Measurements from ENCODE around the gene LGR4. TPM values are rescaled to one million over a fixed set of nuclear protein-coding genes. Genes with fewer than 3 reads are reported as not detected.

LGR4 gene
- total RNA-seq, 1 donor from 2014 or later = 43.8 TPM

DNA sequence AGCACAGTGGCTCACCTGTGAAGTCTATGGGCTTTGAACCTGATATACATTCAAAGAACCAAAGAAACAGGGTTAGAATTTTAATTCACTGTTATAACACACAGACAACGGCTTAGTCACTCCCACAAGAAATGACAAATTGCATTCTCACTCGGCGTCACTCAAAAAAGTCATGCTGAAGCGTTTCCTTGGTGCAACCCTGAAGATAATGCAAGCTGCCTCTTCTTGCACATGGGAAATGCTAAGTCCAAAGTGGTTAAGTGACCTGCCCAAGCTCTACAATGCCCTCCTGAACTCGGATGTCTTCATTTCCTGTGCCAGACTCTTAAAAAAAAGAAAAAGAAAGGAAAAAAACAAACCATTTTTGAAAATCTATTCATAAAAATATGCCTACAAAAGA lies 10.0 kb downstream of the LGR4 start:
- no peaks in the 10 kb centered on the region for H3K27me3 ChIP-seq (ENCODE audit: control insufficient read depth in 3 of 3, insufficient read depth in 3 of 3, low read length in 3 of 3)
- H3K4me3 ChIP-seq (ENCODE audit: low read length in 3 of 3) = no peak overlapping the region
- peaks cover 0 to 6% (median 5%) of the 10 kb centered on the region in 3 donors for H3K4me1 ChIP-seq (ENCODE audit: control insufficient read depth in 3 of 3, insufficient read depth in 3 of 3, low read length in 3 of 3)
- H3K36me3 ChIP-seq (ENCODE audit: control insufficient read depth in 3 of 3, insufficient read depth in 3 of 3, low read length in 3 of 3) = no peaks in the 10 kb centered on the region
- no peak overlapping the region for H3K27ac ChIP-seq (ENCODE audit: low read depth, low read length)
- no peaks in the 10 kb centered on the region for H3K9me3 ChIP-seq (ENCODE audit: control insufficient read depth in 3 of 3, low read length in 3 of 3)
- no peak overlapping the region for H3K9ac ChIP-seq (ENCODE audit: low read depth in 1 of 3, low read length in 3 of 3)

DNA sequence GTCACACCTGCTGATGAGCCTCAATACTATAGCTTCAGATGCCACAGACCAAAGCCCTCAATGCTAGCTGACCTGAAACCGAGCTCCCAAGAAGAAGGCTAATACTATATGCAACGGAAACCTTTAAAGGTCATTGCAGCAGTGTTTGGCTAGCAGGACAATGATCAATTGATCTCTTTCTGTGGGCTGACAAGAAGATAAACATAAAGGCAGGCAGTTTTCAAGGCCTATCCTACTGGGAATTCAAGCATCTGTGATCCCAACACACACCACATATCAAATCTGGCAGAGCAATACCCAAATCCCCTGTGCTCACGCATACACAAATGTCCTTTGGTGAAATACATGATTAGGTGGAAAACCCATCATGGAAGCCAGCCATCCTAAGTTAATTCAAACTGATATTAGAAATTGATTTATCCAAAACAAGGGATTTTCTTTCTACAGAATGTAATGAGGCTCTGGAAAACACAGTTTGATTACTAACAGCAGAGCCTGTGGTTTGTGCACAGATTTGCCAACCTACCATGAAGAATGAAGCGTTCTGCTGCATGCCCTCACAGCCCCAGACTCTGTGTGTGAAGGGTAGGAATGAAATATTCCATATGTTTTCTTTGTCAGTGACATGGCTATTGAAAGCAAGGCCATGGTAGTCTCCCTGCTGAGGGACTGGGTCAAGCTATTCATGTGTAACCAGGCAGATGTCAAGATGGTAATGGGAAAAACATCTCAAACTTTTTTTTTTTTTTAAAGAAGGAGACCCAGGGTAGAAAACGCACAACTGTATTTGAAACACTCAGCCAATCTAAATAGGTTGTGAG lies 12.2 kb downstream of the LGR4 start:
- H3K9ac ChIP-seq (ENCODE audit: low read depth in 1 of 3, low read length in 3 of 3) = no peak overlapping the region
- H3K27ac ChIP-seq (ENCODE audit: low read depth, low read length) = no peak overlapping the region
- no peak overlapping the region for H3K4me3 ChIP-seq (ENCODE audit: low read length in 3 of 3)
- H3K36me3 ChIP-seq (ENCODE audit: control insufficient read depth in 3 of 3, insufficient read depth in 3 of 3, low read length in 3 of 3) = no peaks in the 10 kb centered on the region
- peaks cover 0 to 6% (median 4%) of the 10 kb centered on the region in 3 donors for H3K4me1 ChIP-seq (ENCODE audit: control insufficient read depth in 3 of 3, insufficient read depth in 3 of 3, low read length in 3 of 3)
- H3K27me3 ChIP-seq (ENCODE audit: control insufficient read depth in 3 of 3, insufficient read depth in 3 of 3, low read length in 3 of 3) = no peaks in the 10 kb centered on the region
- no peaks in the 10 kb centered on the region for H3K9me3 ChIP-seq (ENCODE audit: control insufficient read depth in 3 of 3, low read length in 3 of 3)

DNA sequence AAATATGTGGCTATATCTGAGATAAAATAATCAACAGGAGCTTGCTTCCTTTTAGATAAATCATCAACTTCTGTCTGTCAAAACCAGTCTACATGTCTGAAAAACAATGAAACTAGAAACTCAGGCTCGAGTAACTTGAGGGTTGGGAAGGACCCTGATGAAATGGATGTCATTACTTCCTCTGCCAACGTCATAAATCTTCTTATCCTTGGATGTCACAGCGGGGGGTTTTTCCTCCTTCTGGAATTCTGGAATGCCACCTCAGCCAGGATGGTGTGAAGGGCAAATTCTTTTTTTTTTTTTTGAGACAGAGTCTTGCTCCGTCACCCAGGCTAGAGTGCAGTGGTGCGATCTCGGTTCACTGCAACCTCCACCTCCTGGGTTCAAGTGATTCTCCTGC lies 13.4 kb downstream of the LGR4 start:
- no peaks in the 10 kb centered on the region for H3K36me3 ChIP-seq (ENCODE audit: control insufficient read depth in 3 of 3, insufficient read depth in 3 of 3, low read length in 3 of 3)
- no peak overlapping the region for H3K9ac ChIP-seq (ENCODE audit: low read depth in 1 of 3, low read length in 3 of 3)
- H3K27me3 ChIP-seq (ENCODE audit: control insufficient read depth in 3 of 3, insufficient read depth in 3 of 3, low read length in 3 of 3) = no peaks in the 10 kb centered on the region
- no peaks in the 10 kb centered on the region for H3K9me3 ChIP-seq (ENCODE audit: control insufficient read depth in 3 of 3, low read length in 3 of 3)
- H3K27ac ChIP-seq (ENCODE audit: low read depth, low read length) = no peak overlapping the region
- no peak overlapping the region for H3K4me3 ChIP-seq (ENCODE audit: low read length in 3 of 3)
- H3K4me1 ChIP-seq (ENCODE audit: control insufficient read depth in 3 of 3, insufficient read depth in 3 of 3, low read length in 3 of 3) = peaks cover 0 to 3% (median 0%) of the 10 kb centered on the region in 3 donors

DNA sequence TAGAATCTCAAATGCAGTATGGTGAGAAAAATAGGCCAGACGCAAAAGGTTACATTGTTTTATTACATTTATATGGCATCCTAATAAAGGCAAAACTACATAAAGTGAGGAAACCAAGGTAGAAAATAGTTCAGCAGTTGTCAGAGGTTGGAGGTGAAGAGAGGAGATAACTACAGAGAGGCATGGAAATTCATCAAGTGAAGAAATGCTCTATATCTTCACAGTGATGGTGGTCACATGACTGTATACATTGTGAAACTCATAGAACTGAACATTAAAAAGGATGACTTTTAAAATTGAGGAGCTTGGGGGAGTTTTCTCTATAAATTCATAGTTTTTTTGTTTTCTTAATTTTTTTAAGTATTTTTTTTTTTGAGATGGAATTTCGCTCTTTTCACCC lies 14.4 kb downstream of the LGR4 start:
- Histone ChIP-seq H3K27ac (ENCODE audit: low read depth, low read length) (no peak overlapping the region), H3K4me1 (ENCODE audit: control insufficient read depth in 3 of 3, insufficient read depth in 3 of 3, low read length in 3 of 3) (no peaks in the 10 kb centered on the region), H3K9ac (ENCODE audit: low read depth in 1 of 3, low read length in 3 of 3) (no peak overlapping the region), H3K9me3 (ENCODE audit: control insufficient read depth in 3 of 3, low read length in 3 of 3) (no peaks in the 10 kb centered on the region), H3K27me3 (ENCODE audit: control insufficient read depth in 3 of 3, insufficient read depth in 3 of 3, low read length in 3 of 3) (no peaks in the 10 kb centered on the region), H3K4me3 (ENCODE audit: low read length in 3 of 3) (no peak overlapping the region), H3K36me3 (ENCODE audit: control insufficient read depth in 3 of 3, insufficient read depth in 3 of 3, low read length in 3 of 3) (no peaks in the 10 kb centered on the region)

DNA sequence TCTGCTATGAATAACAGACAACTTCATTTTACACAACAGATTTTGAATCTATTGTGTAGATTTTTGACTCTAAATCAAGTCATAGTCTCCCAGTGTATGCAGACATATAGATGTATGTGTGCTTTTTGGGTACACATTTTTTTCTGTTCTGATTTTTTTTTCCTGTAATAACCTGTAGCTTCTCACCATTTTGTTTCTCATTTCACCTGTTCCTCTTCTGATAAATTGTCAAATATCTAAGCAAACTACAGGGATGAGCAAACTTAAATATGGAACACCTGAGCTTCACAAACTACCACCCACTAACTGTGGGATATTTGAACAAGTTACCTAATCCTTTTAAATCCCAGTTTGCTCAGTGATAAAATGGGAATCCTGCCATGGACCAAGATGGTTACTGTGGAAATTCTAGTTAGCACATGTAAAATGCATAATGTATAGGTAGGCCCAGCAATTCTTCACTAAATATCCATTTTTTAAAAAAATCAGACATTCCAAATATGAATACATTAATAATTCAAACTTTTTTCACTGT lies 15.7 kb downstream of the LGR4 start:
- no peaks in the 10 kb centered on the region for H3K9me3 ChIP-seq (ENCODE audit: control insufficient read depth in 3 of 3, low read length in 3 of 3)
- H3K27ac ChIP-seq (ENCODE audit: low read depth, low read length) = no peak overlapping the region
- H3K4me3 ChIP-seq (ENCODE audit: low read length in 3 of 3) = no peak overlapping the region
- H3K27me3 ChIP-seq (ENCODE audit: control insufficient read depth in 3 of 3, insufficient read depth in 3 of 3, low read length in 3 of 3) = no peaks in the 10 kb centered on the region
- H3K36me3 ChIP-seq (ENCODE audit: control insufficient read depth in 3 of 3, insufficient read depth in 3 of 3, low read length in 3 of 3) = no peaks in the 10 kb centered on the region
- no peaks in the 10 kb centered on the region for H3K4me1 ChIP-seq (ENCODE audit: control insufficient read depth in 3 of 3, insufficient read depth in 3 of 3, low read length in 3 of 3)
- no peak overlapping the region for H3K9ac ChIP-seq (ENCODE audit: low read depth in 1 of 3, low read length in 3 of 3)

DNA sequence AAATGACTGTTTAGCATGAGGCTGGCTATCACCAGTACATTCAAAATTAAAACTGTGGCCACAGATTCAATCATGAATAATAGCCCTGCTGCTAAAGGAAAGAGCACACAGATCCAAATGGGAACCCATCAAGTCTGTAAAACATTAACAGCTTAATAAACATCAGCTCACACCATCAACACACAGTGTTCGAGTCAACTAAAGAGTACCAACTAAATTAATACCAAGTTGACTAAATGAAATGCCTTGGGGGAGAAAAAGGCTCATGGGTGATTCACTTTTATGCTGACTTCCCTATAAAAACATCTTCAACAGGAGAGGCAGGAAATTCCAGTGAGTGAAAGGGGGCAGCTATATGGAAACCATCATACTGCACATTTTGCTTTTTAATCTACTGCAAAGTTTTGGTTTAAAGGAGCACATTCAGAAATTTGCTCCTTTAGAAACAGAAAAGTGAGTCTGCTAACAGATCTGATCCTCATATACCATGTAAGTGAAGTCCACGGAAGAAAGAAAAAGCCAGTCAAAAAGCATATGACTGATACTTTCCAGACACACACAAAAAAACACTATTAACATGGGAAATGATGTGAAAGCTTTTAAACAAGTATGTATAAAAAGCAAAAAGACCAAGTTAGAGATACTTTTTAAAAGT lies 16.3 kb downstream of the LGR4 start:
- H3K9ac ChIP-seq (ENCODE audit: low read depth in 1 of 3, low read length in 3 of 3) = no peak overlapping the region
- no peaks in the 10 kb centered on the region for H3K27me3 ChIP-seq (ENCODE audit: control insufficient read depth in 3 of 3, insufficient read depth in 3 of 3, low read length in 3 of 3)
- H3K27ac ChIP-seq (ENCODE audit: low read depth, low read length) = no peak overlapping the region
- no peaks in the 10 kb centered on the region for H3K9me3 ChIP-seq (ENCODE audit: control insufficient read depth in 3 of 3, low read length in 3 of 3)
- no peak overlapping the region for H3K4me3 ChIP-seq (ENCODE audit: low read length in 3 of 3)
- peaks cover 0 to 3% (median 3%) of the 10 kb centered on the region in 3 donors for H3K4me1 ChIP-seq (ENCODE audit: control insufficient read depth in 3 of 3, insufficient read depth in 3 of 3, low read length in 3 of 3)
- H3K36me3 ChIP-seq (ENCODE audit: control insufficient read depth in 3 of 3, insufficient read depth in 3 of 3, low read length in 3 of 3) = no peaks in the 10 kb centered on the region

DNA sequence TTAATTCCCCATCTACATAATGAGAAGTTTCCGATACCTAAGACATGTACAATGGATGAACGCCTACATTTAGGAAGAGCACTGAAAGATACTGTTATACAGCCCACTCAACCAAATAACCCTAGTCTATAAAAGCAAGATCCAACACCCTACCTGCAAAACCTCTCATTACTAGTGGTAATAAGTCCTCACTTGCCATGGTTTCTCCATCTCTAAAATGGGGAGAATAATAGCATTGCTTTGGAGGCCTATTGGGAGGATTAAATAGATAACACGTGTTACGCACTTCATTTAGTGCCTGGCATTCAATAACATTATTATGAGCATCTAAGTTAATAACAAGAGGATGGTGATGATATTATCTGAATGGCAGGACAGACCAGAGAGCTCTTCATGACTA lies 16.9 kb downstream of the LGR4 start:
- Histone ChIP-seq H3K27me3 (ENCODE audit: control insufficient read depth in 3 of 3, insufficient read depth in 3 of 3, low read length in 3 of 3) (no peaks in the 10 kb centered on the region), H3K9me3 (ENCODE audit: control insufficient read depth in 3 of 3, low read length in 3 of 3) (no peaks in the 10 kb centered on the region), H3K4me3 (ENCODE audit: low read length in 3 of 3) (no peak overlapping the region), H3K9ac (ENCODE audit: low read depth in 1 of 3, low read length in 3 of 3) (no peak overlapping the region), H3K36me3 (ENCODE audit: control insufficient read depth in 3 of 3, insufficient read depth in 3 of 3, low read length in 3 of 3) (no peaks in the 10 kb centered on the region), H3K27ac (ENCODE audit: low read depth, low read length) (no peak overlapping the region), H3K4me1 (ENCODE audit: control insufficient read depth in 3 of 3, insufficient read depth in 3 of 3, low read length in 3 of 3) (peaks cover 0 to 5% (median 5%) of the 10 kb centered on the region in 3 donors)

DNA sequence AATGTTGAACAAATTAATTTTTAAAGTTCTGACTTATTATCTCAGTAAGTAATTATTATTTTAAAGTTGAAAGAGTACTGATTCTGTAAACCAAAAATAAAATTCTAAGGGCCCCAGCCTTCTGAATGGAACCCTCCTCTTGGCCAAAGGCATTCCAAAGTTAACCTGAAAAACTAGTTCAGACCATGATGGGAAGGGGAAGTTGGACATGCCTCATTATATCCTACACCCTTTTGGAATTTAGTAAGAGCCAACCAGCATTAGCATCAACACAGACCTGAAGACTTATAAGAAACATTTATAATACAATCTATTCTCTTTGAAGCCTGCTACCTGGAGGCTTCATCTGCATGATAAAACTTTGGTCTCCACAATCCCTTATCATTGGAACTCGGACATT lies 18.9 kb downstream of the LGR4 start:
- H3K4me3 ChIP-seq (ENCODE audit: low read length in 3 of 3) = no peak overlapping the region
- H3K9me3 ChIP-seq (ENCODE audit: control insufficient read depth in 3 of 3, low read length in 3 of 3) = no peaks in the 10 kb centered on the region
- peaks cover 0 to 5% (median 5%) of the 10 kb centered on the region in 3 donors for H3K4me1 ChIP-seq (ENCODE audit: control insufficient read depth in 3 of 3, insufficient read depth in 3 of 3, low read length in 3 of 3)
- H3K27me3 ChIP-seq (ENCODE audit: control insufficient read depth in 3 of 3, insufficient read depth in 3 of 3, low read length in 3 of 3) = no peaks in the 10 kb centered on the region
- H3K27ac ChIP-seq (ENCODE audit: low read depth, low read length) = no peak overlapping the region
- H3K36me3 ChIP-seq (ENCODE audit: control insufficient read depth in 3 of 3, insufficient read depth in 3 of 3, low read length in 3 of 3) = no peaks in the 10 kb centered on the region
- no peak overlapping the region for H3K9ac ChIP-seq (ENCODE audit: low read depth in 1 of 3, low read length in 3 of 3)

DNA sequence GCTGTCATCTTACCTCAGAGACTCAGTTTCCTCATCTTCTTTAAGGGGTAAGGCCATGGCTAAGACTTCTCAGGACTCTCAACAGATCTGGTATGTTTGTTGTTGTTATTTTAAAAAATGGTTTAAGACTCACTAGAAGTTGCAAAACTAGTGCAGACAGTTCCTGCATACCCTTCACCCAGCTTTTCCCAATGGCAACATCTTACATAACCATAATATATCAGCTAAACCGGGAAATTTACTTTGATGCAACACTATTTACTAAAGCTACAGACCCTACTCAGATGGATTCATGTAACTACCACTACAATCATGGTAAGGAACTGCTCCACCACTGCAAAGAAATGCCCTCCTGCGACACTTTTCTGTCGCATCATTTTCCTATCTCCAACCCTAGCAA lies 20.4 kb downstream of the LGR4 start:
- Histone ChIP-seq H3K9ac (ENCODE audit: low read depth in 1 of 3, low read length in 3 of 3) (no peak overlapping the region), H3K4me1 (ENCODE audit: control insufficient read depth in 3 of 3, insufficient read depth in 3 of 3, low read length in 3 of 3) (peaks cover 0 to 5% (median 5%) of the 10 kb centered on the region in 3 donors), H3K27me3 (ENCODE audit: control insufficient read depth in 3 of 3, insufficient read depth in 3 of 3, low read length in 3 of 3) (no peaks in the 10 kb centered on the region), H3K27ac (ENCODE audit: low read depth, low read length) (no peak overlapping the region), H3K9me3 (ENCODE audit: control insufficient read depth in 3 of 3, low read length in 3 of 3) (no peaks in the 10 kb centered on the region), H3K4me3 (ENCODE audit: low read length in 3 of 3) (no peak overlapping the region), H3K36me3 (ENCODE audit: control insufficient read depth in 3 of 3, insufficient read depth in 3 of 3, low read length in 3 of 3) (no peaks in the 10 kb centered on the region)
